ENCODE data around the gene PRKAG2. TPM values are rescaled to one million over a fixed set of nuclear protein-coding genes. Genes with fewer than 3 reads are reported as not detected.

The PRKAG2 gene
- total and polyA plus RNA-seq, 2 of the 8 experiments (the other 6 are each of a cell fraction or from before 2014, with no cell fraction given) = 7.5 to 18.1 TPM

DNA sequence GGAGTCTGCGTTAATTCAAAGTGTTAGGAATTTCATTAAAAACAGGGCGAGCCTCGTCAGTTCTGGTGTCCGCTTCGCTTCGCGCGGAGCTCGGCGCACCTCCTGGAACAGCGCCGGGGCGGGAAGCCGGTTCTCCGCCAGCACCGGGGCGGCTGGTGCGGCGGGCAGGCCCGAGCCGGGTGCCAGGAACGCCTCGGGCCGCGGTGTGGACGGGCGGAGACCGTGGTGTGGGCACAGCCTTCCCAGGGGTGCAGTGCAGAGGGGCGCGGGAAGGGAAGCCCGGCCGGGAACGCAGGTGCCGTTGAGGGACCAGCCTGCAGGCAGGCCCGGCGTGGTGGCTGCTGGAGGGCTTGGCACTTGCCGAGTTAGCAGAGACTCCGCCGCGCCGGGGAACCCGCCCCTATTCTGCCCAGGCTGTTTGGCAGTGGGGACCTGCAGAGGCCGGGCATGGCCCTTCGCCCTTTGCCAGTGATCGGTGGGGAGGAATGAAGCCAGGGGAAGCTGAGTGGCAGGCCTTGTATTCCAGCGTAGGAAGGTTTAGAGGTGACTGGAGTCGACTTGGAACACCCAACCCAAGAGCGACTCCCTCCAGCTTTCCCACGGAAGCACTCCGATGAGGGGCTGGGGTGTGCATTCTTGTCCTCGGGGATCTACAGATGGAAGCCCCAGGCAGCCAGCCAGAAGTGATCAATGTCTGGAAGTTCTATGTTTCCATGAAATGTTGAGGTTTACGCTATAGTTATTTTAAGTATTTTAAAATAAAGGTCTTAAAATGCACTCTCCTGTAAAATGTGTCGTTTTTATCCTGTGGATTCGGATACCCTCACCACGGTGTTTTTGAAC is 356.3 kb downstream of the PRKAG2 start (continued):
- TF ChIP-seq RNF2 (IDR thresholded peaks at IDR 0.05; ENCODE audit: borderline replicate concordance, low read depth, low read length, missing control alignments, poor library complexity, severe bottlenecking) (peak; percentile 64), KDM1A (IDR thresholded peaks at IDR 0.05; ENCODE audit: borderline replicate concordance, low read length) (no peak), TAF1 (IDR thresholded peaks at IDR 0.05; ENCODE audit: low read depth, low read length) (peak; percentile 28; the same call in 1 of the 2 replicates), SP1 (IDR thresholded peaks at IDR 0.05; ENCODE audit: low read depth, low read length) (no peak), CEBPB (IDR thresholded peaks at IDR 0.05; ENCODE audit: low read depth, low read length) (no peak), PHF8 (conservative IDR thresholded peaks at IDR 0.05; ENCODE audit: low read depth, low read length) (peak; percentile 51; the same call in 1 of the 2 replicates), RAD21 (IDR thresholded peaks at IDR 0.05 in 1 of 2, conservative IDR thresholded peaks at IDR 0.05 in 1 of 2; ENCODE audit: low read depth in 2 of 2, low read length in 2 of 2) (0 out of 4 replicates have a peak, but pooled peaks of 1 of the 2 experiments have one; percentile 1), EZH2 (IDR thresholded peaks at IDR 0.05; ENCODE audit: low read depth, low read length, severe bottlenecking) (peak; percentile 35), FOSL1 (IDR thresholded peaks at IDR 0.05; ENCODE audit: insufficient read depth, low read depth, low read length) (no peak), TAF7 (optimal IDR thresholded peaks at IDR 0.05; ENCODE audit: borderline replicate concordance, low read depth, low read length) (no peak)
- TF ChIP-seq, protein P1, sequence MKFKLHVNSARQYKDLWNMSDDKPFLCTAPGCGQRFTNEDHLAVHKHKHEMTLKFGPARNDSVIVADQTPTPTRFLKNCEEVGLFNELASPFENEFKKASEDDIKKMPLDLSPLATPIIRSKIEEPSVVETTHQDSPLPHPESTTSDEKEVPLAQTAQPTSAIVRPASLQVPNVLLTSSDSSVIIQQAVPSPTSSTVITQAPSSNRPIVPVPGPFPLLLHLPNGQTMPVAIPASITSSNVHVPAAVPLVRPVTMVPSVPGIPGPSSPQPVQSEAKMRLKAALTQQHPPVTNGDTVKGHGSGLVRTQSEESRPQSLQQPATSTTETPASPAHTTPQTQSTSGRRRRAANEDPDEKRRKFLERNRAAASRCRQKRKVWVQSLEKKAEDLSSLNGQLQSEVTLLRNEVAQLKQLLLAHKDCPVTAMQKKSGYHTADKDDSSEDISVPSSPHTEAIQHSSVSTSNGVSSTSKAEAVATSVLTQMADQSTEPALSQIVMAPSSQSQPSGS (IDR thresholded peaks at IDR 0.05; ENCODE audit: low read length) = no peak
- TF ChIP-seq, protein P2, sequence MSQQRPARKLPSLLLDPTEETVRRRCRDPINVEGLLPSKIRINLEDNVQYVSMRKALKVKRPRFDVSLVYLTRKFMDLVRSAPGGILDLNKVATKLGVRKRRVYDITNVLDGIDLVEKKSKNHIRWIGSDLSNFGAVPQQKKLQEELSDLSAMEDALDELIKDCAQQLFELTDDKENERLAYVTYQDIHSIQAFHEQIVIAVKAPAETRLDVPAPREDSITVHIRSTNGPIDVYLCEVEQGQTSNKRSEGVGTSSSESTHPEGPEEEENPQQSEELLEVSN (IDR thresholded peaks at IDR 0.05) = peak; percentile 89; the same call in 1 of the 2 replicates

All from H1 (cell line).